Right ventricle myocardium inferior (tissue), 1 donor: Measurements from ENCODE around the gene CSTPP1. TPM values are rescaled to one million over a fixed set of nuclear protein-coding genes. Genes with fewer than 3 reads are reported as not detected.

Experiments used
- ATAC-seq: fragments of 200-7000 bp; cut with Tn5 transposase; one replicate; pipeline ENCODE4 v1.9.1; 2020; ENCODE audit warnings: mild to moderate bottlenecking, moderate library complexity
- DNase-seq: peaks from one replicate; pipeline ENCODE4 v3.0.0; 2021; ENCODE audit errors: missing footprints
- intact Hi-C: fragments of 100-400 bp; cut with DNase I; formaldehyde crosslinking; loops from one replicate; pipeline ENCODE4 v1.11.0; 2022
- total RNA-seq: library from RNA; stranded (reverse); fragmentation: NEBNext Ultra II Directional; extraction: Animal tissue kit (Norgen Biotek cat#: 25700); gene quantifications from one replicate; pipeline ENCODE4 v1.2.1, GENCODE V29; 2021
- donor health status: DM: no; HTN: yes; CAD: no; lungs with severe emphysema.

CSTPP1 gene
- total RNA-seq, 1 donor from 2014 or later, result 11.0 TPM

- DNase-seq (peak; percentile 79), ATAC-seq (peak; percentile 30)
- intact Hi-C loops, result loop anchor here (1.0 to 5.0 kb wide), 3 partner anchors 34 to 177 kb away; partner anchors contain the start of genes ACP2 and DDB2
Observed at GRCh38 chr11:47177846-47178245, 241.3 kb downstream of the CSTPP1 start.

- intact Hi-C loops, result loop anchor here (5.0 kb wide), 2 partner anchors 34 to 69 kb away; partner anchors contain the start of genes ACP2 and DDB2
- DNase-seq, result no peak
- no peak for ATAC-seq
Observed at GRCh38 chr11:47178316-47178715, 241.8 kb downstream of the CSTPP1 start.

GRCh38 chr11:47178737-47179654 is 242.4 kb downstream of the CSTPP1 start:
- DNase-seq, result no peak
- intact Hi-C loops, result loop anchor here (5.0 kb wide), 2 partner anchors 33 to 68 kb away; partner anchors contain the start of genes ACP2 and DDB2
- ATAC-seq, result no peak

GRCh38 chr11:47179655-47179991 is 243.1 kb downstream of the CSTPP1 start:
- intact Hi-C loops, result loop anchor here (5.0 kb wide), 2 partner anchors 33 to 68 kb away; partner anchors contain the start of genes ACP2 and DDB2
- ATAC-seq, result no peak
- DNase-seq, result no peak

- intact Hi-C loops, result no loop called here
- ATAC-seq (no peak), DNase-seq (no peak)
Observed at GRCh38 chr11:47180006-47180787, 243.6 kb downstream of the CSTPP1 start.

GRCh38 chr11:47181271-47181670 is 244.7 kb downstream of the CSTPP1 start:
- intact Hi-C loops, result no loop called here
- ATAC-seq (no peak), DNase-seq (no peak)

GRCh38 chr11:47182380-47182779 is 245.8 kb downstream of the CSTPP1 start:
- no peak for DNase-seq
- intact Hi-C loops, result no loop called here
- no peak for ATAC-seq

GRCh38 chr11:47183031-47183856 is 246.7 kb downstream of the CSTPP1 start:
- no peak for ATAC-seq
- DNase-seq, result no peak
- intact Hi-C loops, result no loop called here

- intact Hi-C loops, result no loop called here
- ATAC-seq, result no peak
- DNase-seq, result no peak
Observed at GRCh38 chr11:47183969-47184368, 247.4 kb downstream of the CSTPP1 start.

GRCh38 chr11:47184711-47185304 is 248.2 kb downstream of the CSTPP1 start:
- no peak for DNase-seq
- ATAC-seq, result no peak
- intact Hi-C loops, result no loop called here

GRCh38 chr11:47185305-47186075 is 248.9 kb downstream of the CSTPP1 start:
- DNase-seq (peak; percentile 75), ATAC-seq (peak; percentile 45)
- intact Hi-C loops, result loop anchor here (2.0 kb wide), 2 partner anchors 29 to 63 kb away; partner anchors contain the start of genes ACP2 and DDB2

- intact Hi-C loops, result loop anchor here (2.0 kb wide), 2 partner anchors 29 to 63 kb away; partner anchors contain the start of genes ACP2 and DDB2
- ATAC-seq (peak; percentile 56), DNase-seq (peak; percentile 81)
Observed at GRCh38 chr11:47186076-47186699, 249.6 kb downstream of the CSTPP1 start, which contains the start of gene PACSIN3. Gene PACSIN3, minus strand, starts transcription at chr11:47186434. Its CDS starts 3,707 bp downstream, at chr11:47182727.

GRCh38 chr11:47186700-47187695 is 250.4 kb downstream of the CSTPP1 start:
- intact Hi-C loops, result loop anchor here (2.0 kb wide), 2 partner anchors 28 to 62 kb away; partner anchors contain the start of genes ACP2 and DDB2
- peak; percentile 85 for DNase-seq

GRCh38 chr11:47187723-47188122 is 251.2 kb downstream of the CSTPP1 start:
- ATAC-seq, result no peak
- intact Hi-C loops, result loop anchor here (2.0 kb wide), 2 partner anchors 27 to 61 kb away; partner anchors contain the start of genes ACP2 and DDB2

More at GRCh38 chr11:47186700-47187695, 250.4 kb downstream of the CSTPP1 start:
- ATAC-seq, result peak; percentile 62

GRCh38 chr11:47188259-47188658 is 251.7 kb downstream of the CSTPP1 start:
- DNase-seq (no peak), ATAC-seq (no peak)
- intact Hi-C loops, result no loop called here

More at GRCh38 chr11:47187723-47188122, 251.2 kb downstream of the CSTPP1 start:
- no peak for DNase-seq
